HL-60 (cell line): ENCODE measurements around the gene NOTCH4.
"Not testable (repeated sequence)": the region's sequence is repeated elsewhere in the genome, so short reads cannot be mapped to it uniquely, and the experiment has no call there.

ENCODE experiments used
- DNase-seq, 2 experiments: peaks; one replicate each; pipeline ENCODE4 v3.0.0-alpha.2; 2010 to 2020; ENCODE audit warnings: low read depth in 1 of 2, low spot score in 1 of 2
- H3K27ac ChIP-seq: fragments of 250-450 bp; sonication (Bioruptor Pico); replicated peaks from 2 replicates; pipeline ENCODE4 v1.5.1; 2020; ENCODE audit warnings: mild to moderate bottlenecking, moderate library complexity
- H3K27me3 ChIP-seq: fragments of 250-450 bp; sonication (Bioruptor Pico); 2 replicates; pipeline ENCODE4 v1.5.1; 2021; ENCODE audit warnings: mild to moderate bottlenecking, moderate library complexity; ENCODE audit not compliant: insufficient read depth, poor library complexity, severe bottlenecking
- H3K4me3 ChIP-seq: replicated peaks from 2 replicates; pipeline ENCODE4 v1.5.1; 2011; ENCODE audit warnings: mild to moderate bottlenecking, control low read depth, low read length; ENCODE audit not compliant: insufficient read depth
- GABPA ChIP-seq: IDR thresholded peaks from 2 replicates; pipeline ENCODE4 v1.6.1; 2012; ENCODE audit warnings: low read depth
- POLR2AphosphoS5 ChIP-seq: IDR thresholded peaks from 2 replicates; pipeline ENCODE4 v1.6.1; 2012; ENCODE audit warnings: low read depth
- REST ChIP-seq: IDR thresholded peaks from 2 replicates; pipeline ENCODE4 v1.6.1; 2012; ENCODE audit warnings: low read depth; ENCODE audit not compliant: insufficient replicate concordance
- SPI1 ChIP-seq: IDR thresholded peaks from 2 replicates; pipeline ENCODE4 v1.6.1; 2012; ENCODE audit warnings: low read depth, mild to moderate bottlenecking, borderline replicate concordance
- TF ChIP-seq, protein P1 (sequence below): IDR thresholded peaks from one replicate; pipeline ENCODE4 v1.5.1; 2011; ENCODE audit warnings: low read length, control low read depth, inconsistent platforms; ENCODE audit not compliant: insufficient read depth

NOTCH4 gene

DNA sequence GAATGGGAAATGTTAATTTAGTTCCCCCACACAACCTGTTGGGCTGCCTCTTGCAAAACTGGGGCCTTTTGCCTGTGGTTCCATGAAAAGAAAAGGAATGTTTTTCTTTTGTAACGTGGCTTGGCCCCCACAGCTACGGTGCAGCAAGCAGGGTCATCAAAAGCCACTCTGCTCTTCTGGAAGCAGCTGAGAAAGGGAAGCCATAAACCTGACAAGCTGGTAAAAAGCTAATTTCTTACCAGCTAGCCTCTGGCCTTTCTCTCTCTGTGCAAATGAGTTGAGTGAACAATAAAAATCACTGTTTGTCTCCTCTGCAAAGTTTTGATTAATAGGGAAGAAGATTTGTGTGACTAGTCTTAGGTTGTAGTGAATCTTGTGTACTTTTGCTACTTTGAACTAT, 23.5 kb upstream of the NOTCH4 start:
- Histone ChIP-seq H3K27ac (no peak overlapping the region), H3K27me3 (peaks cover 2% of the 10 kb centered on the region), H3K4me3 (no peak overlapping the region)
- TF ChIP-seq SPI1 (no peak), GABPA (no peak), POLR2AphosphoS5 (no peak), REST (no peak)
- TF ChIP-seq, protein P1, sequence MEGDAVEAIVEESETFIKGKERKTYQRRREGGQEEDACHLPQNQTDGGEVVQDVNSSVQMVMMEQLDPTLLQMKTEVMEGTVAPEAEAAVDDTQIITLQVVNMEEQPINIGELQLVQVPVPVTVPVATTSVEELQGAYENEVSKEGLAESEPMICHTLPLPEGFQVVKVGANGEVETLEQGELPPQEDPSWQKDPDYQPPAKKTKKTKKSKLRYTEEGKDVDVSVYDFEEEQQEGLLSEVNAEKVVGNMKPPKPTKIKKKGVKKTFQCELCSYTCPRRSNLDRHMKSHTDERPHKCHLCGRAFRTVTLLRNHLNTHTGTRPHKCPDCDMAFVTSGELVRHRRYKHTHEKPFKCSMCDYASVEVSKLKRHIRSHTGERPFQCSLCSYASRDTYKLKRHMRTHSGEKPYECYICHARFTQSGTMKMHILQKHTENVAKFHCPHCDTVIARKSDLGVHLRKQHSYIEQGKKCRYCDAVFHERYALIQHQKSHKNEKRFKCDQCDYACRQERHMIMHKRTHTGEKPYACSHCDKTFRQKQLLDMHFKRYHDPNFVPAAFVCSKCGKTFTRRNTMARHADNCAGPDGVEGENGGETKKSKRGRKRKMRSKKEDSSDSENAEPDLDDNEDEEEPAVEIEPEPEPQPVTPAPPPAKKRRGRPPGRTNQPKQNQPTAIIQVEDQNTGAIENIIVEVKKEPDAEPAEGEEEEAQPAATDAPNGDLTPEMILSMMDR, result no peak
- DNase-seq, result no peak

GRCh38 chr6:32244946-32245398, 21.1 kb upstream of the NOTCH4 start:
- no peak overlapping the region for H3K27ac ChIP-seq

DNA sequence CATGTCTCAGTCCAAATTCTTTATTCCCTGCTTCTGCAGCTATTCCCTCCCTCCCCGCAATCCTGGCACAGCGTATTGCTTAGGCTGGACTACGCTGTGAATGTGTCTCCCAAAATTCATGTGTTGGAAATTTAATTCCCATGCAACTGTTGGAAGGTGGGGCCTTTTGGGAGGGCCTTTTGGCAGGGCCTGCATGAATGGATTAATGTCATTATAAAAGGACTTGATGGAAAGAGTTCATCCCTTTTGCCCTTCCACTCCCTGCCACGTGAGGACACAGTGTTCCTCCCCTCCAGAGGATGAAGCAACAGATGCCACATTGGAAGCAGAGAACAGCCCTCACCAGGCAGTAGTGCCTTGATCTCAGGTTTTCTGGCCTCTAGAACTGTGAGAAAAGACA, 20.4 kb upstream of the NOTCH4 start:
- TF ChIP-seq POLR2AphosphoS5, result no peak
- no peak for DNase-seq
- no peak overlapping the region for H3K4me3 ChIP-seq
- no peak overlapping the region for H3K27ac ChIP-seq
- H3K27me3 ChIP-seq, result peaks cover 2% of the 10 kb centered on the region

More at GRCh38 chr6:32244946-32245398, 21.1 kb upstream of the NOTCH4 start:
- H3K27me3 ChIP-seq, result peaks cover 2% of the 10 kb centered on the region
- peak; percentile 43 to 61 for DNase-seq
- H3K4me3 ChIP-seq, result no peak overlapping the region
- no peak for TF ChIP-seq REST
- peak; percentile 4; the same call in 1 of the 2 replicates for TF ChIP-seq SPI1
- no peak for TF ChIP-seq GABPA
- no peak for TF ChIP-seq POLR2AphosphoS5
- TF ChIP-seq, protein P1, result peak; percentile 77

GRCh38 chr6:32242318-32242813, 18.5 kb upstream of the NOTCH4 start:
- not testable (repeated sequence) for DNase-seq, H3K27ac ChIP-seq, H3K27me3 ChIP-seq, H3K4me3 ChIP-seq

DNA sequence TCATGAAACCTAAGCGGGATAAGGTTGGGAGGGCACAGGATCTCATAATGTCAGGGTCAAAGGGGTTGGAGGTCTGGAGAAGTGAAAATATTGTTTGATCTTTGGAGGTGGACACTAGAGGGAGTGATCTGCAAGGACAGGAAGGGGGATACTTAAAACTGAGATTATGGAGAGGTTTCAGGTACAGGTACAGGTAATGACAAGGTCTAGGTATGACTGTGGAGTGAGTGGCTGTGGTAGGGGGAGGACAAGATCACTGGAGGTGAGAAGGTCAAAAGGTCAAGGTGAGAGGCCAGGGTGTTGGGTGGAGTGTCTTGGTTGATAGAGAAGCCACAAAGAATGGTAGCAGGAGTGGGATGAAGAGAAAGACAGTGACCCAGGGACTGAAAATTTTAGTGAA, 16.8 kb upstream of the NOTCH4 start:
- Histone ChIP-seq H3K27me3 (peaks cover 2% of the 10 kb centered on the region), H3K4me3 (no peak overlapping the region), H3K27ac (no peak overlapping the region)
- DNase-seq, result no peak
- TF ChIP-seq REST, result no peak
- no peak for TF ChIP-seq POLR2AphosphoS5
- TF ChIP-seq GABPA, result no peak
- TF ChIP-seq SPI1, result no peak
- TF ChIP-seq, protein P1, result no peak
